Spleen (tissue), 7 donors: Measurements from ENCODE around the gene C1QC.

Experiments used
- CTCF ChIP-seq, 11 experiments: fragments of 200-600 bp in 7 of 11; fragments of 450-650 bp in 4 of 11; sonication (generic) in 4 of 11; IDR thresholded peaks in 8 of 11; conservative IDR thresholded peaks in 3 of 11; 1 replicate in 7 of 11; 2 replicates in 4 of 11; pipeline versions ENCODE4 v1.4.0 to v1.8.0; 2016 to 2021; ENCODE audit warnings: antibody characterized with exemption in 11 of 11, inconsistent platforms in 4 of 11, mild to moderate bottlenecking in 1 of 11
- POLR2A ChIP-seq, 3 donors: fragments of 450-650 bp; IDR thresholded peaks; one replicate each; pipeline ENCODE4 v1.5.1; 2017; ENCODE audit warnings: antibody characterized with exemption in 3 of 3, mild to moderate bottlenecking in 1 of 3
- POLR2AphosphoS5 ChIP-seq, 3 donors: sonication (generic); formaldehyde crosslinking; IDR thresholded peaks; one replicate each; pipeline ENCODE4 v1.5.1; 2017; ENCODE audit warnings: antibody characterized with exemption in 3 of 3
- donor health status: DM: no; HTN: no; CAD: no; lungs with moderate emphysema.
- donor health status: DM: no; HTN: no; CAD: no.
- donor health status: DM: no; HTN: no; CAD: no.

- no peak for TF ChIP-seq POLR2AphosphoS5 (IDR thresholded peaks at IDR 0.05)
- no peak for TF ChIP-seq POLR2A (IDR thresholded peaks at IDR 0.05)
- TF ChIP-seq CTCF (IDR thresholded peaks at IDR 0.05 in 8 of 11, conservative IDR thresholded peaks at IDR 0.05 in 3 of 11): no peak
Measured at GRCh38 chr1:22612671-22613571, 30.5 kb upstream of the C1QC start.
